HUDEP-2 (cell line): Measurements from ENCODE around the gene C6orf47.

ENCODE experiments used
- DNase-seq, 76 experiments: peaks; one replicate each; lab custom pipeline; 2025; ENCODE audit not compliant: unreplicated experiment in 76 of 76; lab: John Stamatoyannopoulos, UW

C6orf47 gene

DNA sequence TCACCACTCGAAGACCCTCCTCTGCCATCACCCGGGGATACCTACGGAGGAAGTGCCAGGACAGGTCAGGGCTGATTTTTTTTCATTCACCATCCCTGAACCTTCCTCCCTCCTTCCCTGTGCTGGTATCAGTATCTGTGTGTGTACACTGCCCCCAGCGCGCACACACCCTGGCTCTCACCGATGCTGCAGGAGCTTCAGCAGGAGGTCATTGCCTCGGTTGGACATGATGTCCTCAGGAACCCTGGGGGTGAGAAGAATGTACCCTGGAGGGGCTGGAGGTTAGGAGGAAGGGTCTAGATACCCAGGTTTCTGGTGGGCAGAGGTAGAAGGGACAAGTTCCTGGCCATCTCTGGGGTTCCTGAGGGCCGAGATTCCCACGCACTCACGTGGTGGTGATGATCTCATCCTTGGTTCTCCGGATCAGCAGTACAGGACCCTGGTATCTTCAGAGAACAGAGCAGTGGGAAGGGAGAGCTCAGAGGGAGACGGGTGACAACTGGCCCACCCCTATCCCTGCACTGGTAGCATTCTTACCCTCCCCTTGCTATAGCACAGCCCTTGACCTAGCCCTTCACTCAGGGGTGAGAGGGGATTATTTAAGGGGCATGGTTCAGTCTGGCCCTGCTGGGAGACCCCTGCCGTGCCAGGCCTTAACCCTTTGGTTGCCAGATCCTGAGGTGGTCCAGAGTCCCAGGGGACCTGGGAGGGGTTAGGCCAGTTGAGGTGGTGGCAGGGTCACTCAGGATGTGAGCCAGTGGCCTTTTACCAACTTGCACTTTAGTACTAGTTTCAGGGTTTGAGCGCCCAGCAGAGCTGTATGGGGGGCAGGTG lies 27.5 kb upstream of the C6orf47 start:
- no peak for DNase-seq

DNA sequence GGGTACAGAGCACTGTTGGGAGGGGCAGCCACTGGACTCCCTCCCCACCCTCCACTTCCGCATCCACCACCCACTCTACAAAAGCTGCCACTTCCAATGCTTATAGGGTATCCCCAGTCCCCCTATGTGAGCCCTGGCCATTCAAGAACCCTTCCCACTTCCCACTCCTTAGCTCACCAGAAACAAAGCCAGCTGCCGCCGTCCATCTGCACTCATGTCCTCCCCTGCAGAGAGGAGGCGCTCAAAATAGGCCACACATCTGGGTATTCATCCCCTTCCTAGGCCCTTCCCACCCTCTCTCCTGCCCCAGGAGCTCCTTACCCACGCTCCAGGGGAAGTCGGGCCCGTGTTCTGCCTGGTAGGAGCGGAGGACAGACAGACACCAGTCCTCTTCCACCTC lies 26.7 kb upstream of the C6orf47 start:
- no peak for DNase-seq

DNA sequence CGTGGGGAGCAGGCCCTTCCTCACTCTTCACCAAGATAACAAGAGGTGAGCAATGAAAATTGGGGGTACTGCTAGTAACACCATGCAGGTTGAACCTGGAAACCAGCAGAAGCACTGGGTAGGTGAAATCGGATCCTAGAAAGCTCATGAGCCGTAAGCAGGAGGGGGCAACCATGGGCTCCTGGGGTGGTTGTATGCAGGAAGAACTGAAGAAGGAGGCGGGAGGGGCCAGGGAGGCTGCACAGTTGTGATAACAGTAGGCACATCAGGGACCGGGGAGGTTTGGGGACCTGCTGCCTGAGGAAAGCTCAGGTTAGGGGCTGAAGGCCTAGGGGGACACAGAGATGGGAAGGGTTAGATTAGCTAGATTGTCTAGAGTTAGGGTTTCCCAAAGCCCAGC lies 25.9 kb upstream of the C6orf47 start:
- peak in 40 of 76 experiments; percentile 5 to 66 (median 40) for DNase-seq

DNA sequence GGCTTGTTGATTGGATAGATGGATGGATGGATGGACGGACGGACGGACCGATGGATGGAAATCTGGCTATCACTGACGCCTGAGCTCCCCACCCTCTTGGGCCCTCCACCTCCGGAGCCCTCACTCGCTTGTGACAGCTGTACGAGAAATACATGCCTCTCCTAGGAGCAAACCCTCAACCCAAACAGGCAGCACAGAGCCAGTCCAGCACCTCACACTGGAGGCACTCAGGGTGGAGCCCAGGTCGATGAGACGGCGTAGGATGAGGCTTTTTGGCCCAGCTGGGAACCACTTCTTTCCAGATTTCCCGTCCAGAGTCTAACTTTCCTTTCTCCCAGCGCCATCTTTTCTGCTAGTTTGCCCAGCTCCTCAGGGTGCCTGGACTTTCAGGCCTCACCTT lies 23.0 kb upstream of the C6orf47 start:
- DNase-seq, result no peak

DNA sequence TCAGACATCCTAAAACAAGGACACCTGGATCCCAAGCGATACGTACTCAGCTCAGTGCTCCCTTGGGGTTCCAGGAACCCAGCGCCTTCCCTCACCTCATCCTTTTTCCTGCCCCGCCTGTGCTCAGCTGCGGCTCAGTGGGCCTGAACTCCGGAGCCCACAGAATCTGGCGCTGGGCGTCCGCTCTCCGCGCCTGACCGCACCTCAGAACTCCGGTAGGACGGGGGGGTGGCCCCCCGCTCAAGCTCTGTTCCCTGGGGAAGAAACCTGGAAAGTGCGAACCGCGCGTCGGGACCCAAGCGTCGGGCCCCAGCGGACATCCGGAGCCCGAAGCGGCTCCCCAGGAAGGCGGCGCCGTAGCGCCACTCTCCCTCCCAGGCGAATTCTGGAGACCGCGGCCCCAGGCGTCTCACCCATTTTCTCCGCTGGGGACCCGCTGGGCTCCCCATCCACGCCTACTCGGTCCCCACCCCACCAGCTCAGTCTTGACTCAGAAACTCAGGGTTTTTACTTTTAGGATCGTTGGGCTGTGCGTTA lies 20.6 kb upstream of the C6orf47 start:
- peak in 20 of 76 experiments; percentile 16 to 45 (median 32) for DNase-seq

DNA sequence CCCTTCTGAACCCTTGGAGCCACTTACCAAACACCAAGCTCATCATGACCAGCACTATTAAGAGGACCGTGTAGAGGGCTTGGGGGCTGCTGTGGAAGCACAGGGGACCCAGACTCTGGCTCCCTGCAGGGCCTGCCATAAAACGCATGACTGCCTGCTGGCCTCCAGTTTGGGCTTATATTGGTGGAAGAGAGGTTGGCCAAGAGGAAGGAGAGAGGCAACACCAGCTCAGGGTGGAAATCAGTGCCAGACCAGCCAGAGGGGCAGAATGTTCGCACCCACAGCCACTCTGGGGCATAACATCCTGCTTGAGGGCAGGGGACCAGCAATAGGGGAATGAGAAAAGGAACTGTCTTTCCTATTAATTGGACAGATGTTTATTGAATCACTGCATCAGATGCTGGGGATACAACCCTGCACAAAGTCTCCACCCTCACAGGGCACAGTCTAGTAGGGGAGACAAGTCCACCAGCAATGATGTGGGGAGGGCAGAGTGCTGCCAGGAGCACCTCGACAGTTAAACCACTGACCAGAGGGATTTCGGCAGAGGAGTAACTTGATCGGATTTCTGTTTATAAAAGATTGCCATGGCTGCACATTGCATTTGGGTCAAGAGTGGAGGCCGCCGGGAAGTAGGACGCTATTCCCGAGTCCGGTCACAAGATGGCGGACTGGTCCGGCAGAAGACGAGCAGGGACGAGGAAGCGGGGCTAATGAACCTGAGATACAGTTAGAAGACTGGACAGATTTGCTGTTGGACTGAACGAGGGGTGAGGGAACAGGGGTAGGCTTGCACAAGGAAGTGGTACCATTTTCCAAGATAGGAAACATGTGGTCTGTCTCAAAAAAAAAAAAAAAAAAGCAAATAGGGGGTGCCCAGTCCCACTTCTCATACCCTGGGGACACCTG lies 19.9 kb upstream of the C6orf47 start, which contains the start of gene LY6G5C:
Gene LY6G5C, minus strand, starts transcription at position 842 of the 909 bp plus-strand sequence. Its CDS starts 694 bp downstream, at position 148.
- peak in 70 of 76 experiments; percentile 21 to 86 (median 70) for DNase-seq

DNA sequence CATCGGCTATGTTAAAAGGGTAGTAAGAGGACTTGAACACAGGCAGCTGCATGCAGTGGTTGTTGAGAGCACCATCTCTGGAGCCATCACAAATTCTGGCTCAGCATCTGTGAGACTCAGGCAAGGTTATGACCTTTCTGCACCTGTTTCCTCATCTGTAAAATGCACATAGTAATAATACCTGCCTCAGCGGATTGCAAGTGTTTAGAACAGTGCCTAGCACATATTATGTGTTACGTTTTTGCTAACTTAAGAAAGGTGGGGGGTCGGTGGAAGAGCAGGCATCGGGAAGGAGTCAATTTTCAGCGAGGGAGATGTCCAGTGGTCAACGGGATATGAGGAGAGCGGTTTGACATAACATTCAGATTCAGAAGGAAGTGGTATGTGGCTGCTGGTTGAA lies 17.4 kb upstream of the C6orf47 start:
- no peak for DNase-seq

DNA sequence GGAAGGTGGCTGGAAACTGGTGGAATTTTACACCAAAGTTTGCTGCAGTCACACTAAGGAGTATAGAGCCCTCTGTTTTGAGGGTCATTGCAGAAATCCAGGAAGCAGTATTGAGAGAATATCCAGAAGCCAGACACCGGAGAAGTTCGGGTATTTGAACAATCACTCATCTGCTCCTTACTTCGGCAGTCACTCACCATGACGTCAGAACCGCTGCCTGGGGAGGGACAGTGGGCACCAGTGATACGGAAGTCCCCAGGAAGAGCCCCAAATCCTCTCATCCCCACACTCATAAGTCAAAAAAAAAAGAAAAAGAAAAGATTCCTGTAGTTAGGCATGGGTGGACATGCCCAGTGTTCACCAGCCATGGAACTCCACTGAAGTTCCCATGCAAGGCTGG lies 16.3 kb upstream of the C6orf47 start:
- no peak for DNase-seq

DNA sequence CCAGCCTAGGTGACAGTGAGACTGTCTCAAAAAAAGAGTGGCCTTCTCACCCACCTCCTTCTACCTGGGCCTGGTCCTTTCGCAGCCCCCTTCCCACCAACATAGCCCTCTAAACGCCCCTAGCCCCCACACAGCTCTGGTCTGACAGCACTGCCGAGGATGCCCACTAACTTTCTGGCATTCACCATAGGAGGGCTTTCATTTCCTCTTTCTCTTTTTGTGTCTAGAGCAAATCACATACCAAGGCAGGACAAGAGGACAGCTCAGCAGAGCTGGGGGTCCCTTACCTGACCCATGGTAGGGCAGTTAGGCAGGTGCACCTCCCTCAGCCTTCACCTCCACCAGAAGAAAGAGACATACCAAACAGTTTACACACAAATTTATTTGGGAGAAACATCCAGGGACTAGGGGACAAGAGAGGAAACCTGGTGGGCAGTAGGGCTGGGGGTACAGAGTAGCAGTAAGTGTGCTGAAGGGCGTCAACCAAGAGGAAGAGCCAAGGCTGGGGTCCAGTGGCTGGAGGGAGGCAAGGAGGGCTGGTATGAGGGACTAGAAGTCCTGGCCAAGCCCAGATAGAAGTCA lies 15.8 kb upstream of the C6orf47 start:
- no peak for DNase-seq

DNA sequence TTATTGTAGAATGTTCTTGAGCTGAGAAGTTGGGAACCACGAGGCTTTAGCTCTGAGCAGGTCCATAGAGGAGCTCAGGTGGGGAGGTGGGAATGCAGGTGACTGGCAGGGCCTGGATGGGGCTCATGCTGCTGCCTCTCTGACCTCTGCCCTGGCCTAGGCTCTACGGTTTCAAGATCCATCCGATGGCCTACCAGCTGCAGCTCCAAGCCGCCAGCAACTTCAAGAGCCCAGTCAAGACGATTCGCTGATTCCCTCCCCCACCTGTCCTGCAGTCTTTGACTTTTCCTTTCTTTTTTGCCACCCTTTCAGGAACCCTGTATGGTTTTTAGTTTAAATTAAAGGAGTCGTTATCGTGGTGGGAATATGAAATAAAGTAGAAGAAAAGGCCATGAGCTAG lies 9.1 kb upstream of the C6orf47 start, which contains the start of gene LY6G5B:
Gene LY6G5B, plus strand, starts transcription at position 301 of the 400 bp plus-strand sequence. CDS start 975 bp downstream, outside the sequence.
- DNase-seq, result no peak

DNA sequence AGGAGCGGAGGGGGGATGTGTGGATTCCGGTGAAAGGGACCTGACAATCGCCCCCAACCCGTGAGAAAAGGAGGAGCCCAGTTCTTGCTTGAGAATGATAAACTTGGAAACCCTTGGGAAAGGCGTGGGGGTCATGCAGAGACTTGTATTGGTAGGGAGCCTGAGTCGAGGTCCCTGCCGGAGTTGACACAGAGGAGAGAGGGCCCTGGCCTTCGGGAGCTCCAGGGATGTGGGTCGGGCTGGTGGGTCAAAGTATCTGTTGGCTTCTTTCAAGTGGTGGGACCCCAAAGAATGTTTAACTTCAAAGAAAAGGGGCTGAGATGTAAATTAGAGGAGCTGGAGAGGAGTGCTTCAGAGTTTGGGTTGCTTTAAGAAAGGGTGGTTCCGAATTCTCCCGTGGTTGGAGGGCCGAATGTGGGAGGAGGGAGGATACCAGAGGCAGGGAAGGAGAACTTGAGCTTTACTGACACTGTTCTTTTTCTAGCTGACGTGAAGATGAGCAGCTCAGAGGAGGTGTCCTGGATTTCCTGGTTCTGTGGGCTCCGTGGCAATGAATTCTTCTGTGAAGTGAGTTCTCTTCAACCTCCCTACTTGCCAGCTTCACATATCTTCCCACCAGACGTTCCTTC lies 5.9 kb upstream of the C6orf47 start:
- peak in 7 of 76 experiments; percentile 14 to 48 (median 25) for DNase-seq

DNA sequence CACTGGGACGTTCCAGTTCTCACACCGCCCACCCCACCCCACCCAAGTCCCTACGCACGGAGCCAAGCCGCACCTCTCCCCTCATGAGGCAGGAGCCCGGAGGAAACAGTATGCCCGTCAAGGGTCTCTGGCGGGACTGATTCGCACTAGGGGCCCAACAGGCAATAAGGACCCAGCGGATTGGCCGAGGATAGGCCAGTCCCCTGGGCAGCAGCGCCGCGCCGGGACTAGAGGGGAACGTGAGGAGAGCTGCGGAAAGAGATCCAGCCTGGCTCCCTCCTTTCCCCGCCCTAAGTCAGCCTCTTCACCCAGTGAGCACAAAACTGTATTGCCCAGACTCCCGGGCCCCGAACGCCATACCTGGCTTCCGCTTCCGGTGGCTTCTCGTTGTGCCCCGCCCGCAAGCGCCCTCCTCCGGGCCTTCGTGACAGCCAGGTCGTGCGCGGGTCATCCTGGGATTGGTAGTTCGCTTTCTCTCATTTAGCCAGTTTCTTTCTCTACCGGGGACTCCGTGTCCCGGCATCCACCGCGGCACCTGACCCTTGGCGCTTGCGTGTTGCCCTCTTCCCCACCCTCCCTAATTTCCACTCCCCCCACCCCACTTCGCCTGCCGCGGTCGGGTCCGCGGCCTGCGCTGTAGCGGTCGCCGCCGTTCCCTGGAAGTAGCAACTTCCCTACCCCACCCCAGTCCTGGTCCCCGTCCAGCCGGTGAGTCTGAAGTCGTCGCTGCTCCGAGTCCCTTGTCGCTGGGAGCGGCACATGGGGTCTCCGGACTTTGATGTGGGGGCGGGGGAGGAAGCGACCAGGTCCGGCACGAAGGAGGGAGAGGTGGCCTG lies 5.1 kb upstream of the C6orf47 start, which contains the start of gene CSNK2B:
Gene CSNK2B, plus strand, starts transcription at position 580 of the 836 bp plus-strand sequence. CDS start 752 bp downstream, outside the sequence.
- DNase-seq, result peak in 75 of 76 experiments; percentile 82 to 99 (median 99)

DNA sequence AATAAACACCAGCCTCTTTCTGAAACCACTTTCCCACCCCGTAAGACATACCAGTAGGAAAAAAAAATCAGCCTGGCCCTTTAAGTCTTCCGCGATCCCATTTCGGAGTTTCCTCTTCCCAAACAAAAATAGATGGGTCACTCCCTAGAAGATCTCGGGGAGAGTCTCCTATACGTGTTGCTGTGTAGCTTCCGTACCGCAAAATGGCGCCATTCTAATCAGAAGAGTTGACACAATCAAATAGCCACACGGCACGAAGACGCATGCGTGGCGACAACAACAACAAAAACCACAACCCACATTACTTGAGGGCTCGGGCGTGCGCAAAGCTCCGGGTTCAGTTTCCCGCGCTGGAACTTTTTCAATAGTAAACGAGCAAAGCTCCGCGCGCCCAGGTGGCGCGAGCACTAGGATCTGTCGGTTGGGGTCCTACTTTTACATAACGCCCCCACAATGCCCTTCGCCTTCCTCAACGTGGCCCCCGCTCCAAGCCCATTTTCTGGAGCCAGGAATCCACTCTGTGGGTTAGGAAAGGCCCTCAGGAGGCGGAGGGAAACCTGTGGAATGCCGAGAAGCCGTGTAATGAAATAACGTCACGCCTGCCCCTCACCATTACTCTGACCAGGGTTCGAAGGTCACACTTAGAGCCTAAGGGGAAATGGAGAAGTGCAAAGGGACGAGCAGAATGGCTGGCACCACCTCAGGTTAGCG lies 4.4 kb upstream of the C6orf47 start, which contains the start of gene GPANK1:
Gene GPANK1, minus strand, starts transcription at position 208 of the 711 bp plus-strand sequence. CDS start 519 bp downstream, outside the sequence.
- DNase-seq, result peak in 74 of 76 experiments; percentile 74 to 97 (median 92)

DNA sequence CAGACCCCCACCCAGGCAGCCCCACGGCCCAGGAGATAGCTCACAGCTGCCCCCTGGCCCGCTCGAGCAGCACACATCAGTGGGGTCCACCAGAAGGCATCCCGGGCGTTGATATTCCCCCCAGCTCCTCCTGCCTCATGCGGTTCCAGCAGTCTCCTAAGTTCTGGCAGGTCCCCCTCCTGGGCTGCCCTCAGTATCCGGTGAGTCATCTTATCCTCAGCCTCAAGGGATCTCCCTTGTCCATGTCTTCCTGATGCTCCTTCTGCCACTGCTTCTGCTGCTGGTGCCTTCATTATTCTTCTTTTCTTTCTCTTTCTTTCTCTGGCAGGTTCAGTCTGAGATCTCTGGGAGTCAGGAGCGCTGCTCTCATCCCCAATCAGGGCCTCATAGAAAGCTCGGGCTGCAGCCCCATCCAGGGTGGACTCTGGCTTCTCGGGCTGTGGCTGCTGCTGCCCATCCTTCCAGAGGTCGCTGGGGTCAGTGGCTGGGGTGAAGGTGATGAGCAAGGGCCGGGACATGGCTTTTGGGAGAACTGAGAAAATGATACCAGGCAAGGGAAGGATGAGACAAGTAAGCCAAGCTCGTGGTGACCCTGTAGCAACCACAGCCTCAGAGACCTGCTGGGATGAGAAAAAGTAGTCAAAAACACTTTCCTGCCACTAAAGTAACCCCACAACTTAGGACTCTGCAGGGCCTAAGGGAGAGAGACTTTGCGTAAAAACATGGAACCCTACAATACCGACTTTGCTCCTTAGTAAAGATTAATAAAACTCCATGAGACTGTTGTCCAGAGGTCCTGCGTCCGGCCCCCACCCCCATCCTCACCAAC lies 3.6 kb upstream of the C6orf47 start:
- DNase-seq, result no peak

DNA sequence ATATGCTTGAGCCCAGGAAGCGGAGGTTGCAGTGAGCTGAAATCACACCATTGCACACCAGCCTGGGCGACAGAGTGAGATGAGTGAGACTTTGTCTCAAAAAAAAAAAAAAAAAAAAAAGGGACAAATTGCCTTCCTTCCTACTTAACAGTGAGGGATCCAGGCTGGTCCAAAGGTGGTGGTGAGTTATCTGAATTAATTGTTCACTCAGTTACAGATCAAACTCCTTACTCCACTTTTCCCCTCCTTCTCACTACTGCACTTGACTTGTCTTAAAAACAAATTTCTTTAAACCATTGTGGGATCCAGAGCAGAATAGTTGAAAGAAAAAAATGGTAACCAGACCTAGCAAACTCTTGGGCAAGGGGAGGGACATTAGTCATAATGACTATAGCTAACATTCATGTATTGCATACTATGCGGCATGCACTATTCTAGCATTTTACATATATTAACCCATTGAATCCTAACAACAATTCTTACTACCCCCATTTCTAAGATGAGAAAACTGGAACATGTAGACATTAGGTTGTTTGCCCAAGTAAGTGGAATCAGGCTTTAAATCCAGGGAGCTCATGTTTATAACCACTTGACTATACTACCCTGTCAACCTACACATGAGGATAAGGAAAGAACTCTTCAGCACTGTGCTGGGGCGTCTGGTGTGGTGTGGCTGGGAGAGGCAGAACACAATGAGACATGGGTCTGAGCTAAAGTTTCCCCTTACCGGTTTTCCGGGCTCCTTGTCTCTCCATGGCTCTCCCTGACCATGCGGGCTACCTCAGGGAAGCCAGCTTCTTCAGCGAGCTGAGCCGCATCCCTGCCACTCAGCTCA lies 2.8 kb upstream of the C6orf47 start:
- no peak for DNase-seq

DNA sequence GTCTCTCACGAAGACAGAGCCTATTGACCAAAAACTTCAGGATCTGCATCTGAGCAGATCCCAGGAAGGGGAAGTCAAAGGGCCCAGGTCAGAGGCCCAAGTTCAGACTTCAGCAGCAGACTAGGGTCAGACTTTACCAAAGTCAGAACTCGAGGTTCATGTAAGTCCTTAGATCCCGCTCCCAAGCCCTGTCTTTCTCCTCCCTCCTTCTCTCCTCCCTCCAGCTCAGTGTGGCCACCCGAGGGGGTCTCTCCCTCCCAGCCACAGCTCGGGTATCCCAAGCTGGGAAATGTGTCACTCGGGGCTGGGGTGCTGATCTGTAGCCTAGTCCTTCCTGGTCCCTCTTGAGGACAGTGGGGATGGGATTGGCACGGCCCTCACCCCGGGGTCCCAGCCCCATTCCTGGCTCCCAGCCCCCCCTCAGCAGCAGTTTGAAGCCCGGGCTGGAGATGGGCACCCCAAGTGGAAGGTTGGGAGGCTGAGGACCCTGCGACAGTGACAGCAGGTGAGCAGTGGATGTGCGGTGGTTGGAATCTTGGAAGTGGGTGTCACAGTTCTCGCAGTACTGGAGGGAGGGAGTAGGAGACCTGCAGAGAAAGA lies 1.6 kb upstream of the C6orf47 start:
- DNase-seq, result no peak
